CD4-positive, alpha-beta T cell treated with Interferon alpha-2 for 1 hour (primary cell): ENCODE results near the gene KIAA0513.
A peak's percentile ranks its signal among the peaks of the same experiment; 100 is the strongest.

Experiments
- DNase-seq, 2 donors: peaks; one replicate each; pipeline ENCODE4 v3.0.0-alpha.2; 2020 to 2022

The KIAA0513 gene

DNA sequence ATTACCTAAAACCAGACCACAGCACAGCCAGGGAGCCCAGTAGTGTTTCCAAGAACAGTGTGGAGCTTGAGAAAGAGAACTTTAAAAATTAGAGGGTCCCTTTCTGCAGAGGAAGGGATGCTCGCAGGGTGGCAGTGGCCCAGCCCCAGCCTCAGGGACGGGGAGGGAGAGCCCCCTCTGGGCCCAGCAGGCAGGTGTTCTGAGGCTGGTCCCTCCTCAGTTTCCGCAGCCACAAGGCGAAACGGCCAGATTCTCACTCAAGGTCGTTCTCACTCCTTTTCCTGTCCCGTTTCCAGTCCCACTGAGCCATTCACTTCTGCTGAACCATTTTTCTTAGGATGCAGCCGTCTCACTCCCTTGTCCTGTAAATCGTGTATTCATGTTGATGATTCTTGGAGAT lies 64.7 kb downstream of the KIAA0513 start:
- DNase-seq, result no peak

DNA sequence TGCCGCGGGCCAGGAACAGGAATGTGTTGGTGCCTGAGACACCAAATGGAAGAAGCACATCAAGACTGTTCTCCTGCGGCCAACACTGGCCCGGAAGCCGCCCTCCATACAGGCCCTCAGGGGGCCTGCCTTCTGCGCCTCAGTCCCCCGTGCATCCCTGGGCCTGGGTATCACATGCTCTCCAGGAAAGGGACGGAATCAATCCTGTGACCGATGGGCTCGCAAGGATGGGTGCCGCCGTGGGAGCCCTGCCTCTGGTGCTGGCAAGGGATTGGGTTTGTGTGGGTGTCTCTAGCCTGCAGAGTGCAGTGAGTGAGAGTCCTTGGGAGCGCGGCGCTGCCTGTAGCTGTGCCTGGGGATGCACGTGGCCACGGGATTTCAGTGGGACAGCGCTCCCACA lies 65.3 kb downstream of the KIAA0513 start:
- no peak for DNase-seq

DNA sequence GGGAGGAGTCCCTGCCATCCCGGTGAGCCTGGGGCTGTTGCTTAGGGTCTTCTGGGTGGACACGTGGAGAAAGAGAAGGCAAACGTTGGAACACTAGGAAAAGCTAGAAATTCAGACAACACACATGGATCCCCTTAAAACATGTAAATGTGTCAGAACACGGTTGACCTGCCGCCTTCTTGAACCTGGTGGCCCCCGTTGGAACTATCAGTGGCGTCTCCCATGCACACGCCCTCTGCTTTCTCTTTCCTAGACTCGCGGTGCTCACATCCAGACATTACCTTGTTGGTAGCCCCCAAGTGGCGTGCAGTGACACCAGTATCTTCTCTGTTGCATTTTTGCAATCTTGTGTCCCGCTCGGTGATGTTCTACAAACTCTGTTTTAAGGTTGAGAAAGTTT lies 66.1 kb downstream of the KIAA0513 start:
- no peak for DNase-seq

DNA sequence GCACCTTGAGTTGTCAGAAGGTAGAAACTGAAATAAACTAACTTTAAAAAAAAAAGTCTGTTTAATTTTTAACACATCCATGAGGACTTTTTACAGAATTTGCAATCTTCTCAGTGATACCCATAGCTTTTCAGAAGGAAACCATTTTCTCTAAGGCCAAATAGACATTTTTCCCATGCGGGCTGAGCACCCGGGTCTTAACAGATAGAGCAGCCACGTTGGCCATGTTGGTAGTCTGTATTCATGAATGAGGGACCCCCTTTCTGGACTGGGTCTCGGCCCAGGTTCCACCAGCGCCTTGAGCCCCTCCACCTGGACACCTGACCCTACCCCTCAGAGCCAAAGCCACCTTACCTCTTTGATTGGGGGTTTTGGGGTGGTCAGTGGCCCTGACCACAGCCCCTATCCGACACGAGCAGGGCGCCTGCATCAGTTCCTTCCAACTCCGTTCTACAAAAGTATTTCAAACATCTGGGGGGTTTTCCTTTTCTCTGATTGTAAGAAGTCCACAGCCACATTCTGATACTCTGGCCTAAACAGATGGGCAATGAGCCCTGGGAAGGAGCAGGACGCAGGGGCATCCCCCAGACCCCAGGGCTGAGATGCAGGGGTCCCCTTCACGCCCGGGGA lies 66.7 kb downstream of the KIAA0513 start:
- DNase-seq, result no peak

DNA sequence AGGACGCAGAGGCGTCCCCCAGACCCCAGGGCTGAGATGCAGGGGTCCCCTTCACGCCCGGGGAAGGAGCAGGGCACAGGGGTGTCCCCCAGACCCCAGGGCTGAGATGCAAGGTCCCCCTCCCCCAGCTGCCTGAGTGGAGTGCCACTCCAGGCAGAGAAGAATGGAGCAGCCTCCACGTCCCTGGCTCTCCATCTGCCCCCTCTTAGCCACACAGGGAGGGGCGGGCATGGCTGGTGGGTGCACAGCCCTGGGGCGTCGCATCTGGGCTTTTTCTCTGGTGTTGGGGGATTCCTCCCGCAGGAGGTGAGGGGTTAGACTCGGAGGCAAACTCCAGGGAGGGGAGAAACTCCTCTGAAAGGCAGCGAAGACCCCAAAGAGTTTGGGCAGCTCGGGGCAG lies 67.2 kb downstream of the KIAA0513 start:
- no peak for DNase-seq

DNA sequence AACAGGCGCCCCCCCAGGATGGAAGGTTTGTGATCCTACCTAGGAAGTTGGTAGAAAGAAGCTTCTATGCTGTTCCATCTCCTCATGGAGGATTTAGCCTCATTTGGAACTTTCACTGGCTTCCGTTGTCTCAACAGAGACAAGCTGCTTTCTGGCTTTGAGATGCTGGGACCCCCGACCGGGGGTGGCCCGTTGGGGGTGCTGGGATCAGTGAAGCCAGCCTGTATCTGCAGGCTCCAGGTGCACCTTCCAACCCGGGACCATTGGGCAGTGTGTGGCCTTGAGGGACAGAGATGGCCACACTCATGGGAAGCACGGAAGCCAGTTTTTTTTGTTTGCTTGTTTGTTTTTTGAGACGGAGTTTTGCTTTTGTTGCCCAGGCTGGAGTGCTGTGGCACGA lies 69.3 kb downstream of the KIAA0513 start:
- DNase-seq, result no peak

DNA sequence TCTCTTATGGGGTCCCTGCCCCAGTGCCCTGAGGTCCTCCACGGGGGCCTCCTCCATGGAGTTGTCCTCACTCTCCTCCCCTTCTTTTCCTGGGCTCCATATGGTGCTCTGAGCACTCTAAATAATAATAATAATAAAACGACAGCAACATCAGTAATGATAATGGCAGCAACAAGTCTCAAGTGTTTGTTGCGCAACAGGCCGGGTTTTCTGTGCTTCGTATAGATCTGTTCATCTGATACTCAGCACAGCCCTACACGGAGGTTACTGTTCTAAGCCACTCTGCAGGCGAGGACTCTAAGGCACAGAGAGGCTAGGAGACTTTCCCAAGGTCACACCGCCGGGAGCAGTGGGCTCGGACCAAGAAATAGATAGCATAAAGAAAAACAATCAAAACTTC lies 71.0 kb downstream of the KIAA0513 start:
- DNase-seq, result no peak

DNA sequence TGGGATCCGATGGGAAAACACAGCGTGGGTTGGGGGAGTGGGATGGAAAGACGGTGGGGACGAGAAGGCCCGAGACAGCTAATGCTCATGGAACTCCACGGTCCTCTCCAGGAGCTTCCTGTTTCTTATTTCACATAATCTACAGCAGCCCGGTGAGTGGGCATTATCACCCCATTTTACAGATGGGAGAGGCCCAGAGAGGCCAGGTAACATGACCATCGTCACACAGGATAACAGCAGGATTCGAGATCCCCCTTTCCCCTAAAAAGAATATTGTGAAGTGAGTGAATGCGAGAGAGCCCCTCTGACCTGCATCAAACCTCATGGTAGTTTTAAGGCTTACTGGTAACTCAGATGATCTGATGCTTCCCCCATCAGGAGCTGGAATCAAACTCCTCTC lies 72.7 kb downstream of the KIAA0513 start:
- no peak for DNase-seq

DNA sequence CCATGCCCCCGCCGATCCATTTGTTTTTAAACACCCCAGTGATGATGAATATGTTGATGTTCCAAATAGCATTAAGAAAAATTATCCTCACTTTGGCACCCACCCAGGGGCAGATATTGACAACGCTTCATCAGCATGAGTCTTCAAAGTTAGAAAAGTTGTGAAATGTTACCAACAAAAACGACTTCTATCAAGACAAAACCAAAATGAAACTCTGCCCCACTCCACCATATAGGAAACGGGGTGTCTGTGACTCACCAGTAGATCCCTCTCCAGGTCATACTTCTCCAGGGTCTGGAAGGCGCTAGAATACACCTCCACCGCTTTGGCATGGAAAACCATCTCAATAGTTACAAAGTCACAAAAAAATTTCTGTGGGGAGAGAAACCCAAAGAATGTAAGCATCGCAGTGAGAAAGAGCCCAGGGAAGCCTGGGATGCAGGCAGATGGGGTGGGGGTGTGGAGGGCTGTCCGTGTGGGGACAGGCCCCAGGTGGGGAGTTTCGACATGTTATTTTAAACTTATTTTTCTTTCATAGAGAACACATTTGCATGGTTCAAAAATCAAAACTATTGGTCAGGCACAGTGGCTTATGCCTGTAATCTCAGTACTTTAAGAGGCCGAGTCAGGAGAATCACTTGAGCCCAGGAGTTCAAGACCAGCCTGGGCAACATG lies 74.5 kb downstream of the KIAA0513 start:
- no peak for DNase-seq

DNA sequence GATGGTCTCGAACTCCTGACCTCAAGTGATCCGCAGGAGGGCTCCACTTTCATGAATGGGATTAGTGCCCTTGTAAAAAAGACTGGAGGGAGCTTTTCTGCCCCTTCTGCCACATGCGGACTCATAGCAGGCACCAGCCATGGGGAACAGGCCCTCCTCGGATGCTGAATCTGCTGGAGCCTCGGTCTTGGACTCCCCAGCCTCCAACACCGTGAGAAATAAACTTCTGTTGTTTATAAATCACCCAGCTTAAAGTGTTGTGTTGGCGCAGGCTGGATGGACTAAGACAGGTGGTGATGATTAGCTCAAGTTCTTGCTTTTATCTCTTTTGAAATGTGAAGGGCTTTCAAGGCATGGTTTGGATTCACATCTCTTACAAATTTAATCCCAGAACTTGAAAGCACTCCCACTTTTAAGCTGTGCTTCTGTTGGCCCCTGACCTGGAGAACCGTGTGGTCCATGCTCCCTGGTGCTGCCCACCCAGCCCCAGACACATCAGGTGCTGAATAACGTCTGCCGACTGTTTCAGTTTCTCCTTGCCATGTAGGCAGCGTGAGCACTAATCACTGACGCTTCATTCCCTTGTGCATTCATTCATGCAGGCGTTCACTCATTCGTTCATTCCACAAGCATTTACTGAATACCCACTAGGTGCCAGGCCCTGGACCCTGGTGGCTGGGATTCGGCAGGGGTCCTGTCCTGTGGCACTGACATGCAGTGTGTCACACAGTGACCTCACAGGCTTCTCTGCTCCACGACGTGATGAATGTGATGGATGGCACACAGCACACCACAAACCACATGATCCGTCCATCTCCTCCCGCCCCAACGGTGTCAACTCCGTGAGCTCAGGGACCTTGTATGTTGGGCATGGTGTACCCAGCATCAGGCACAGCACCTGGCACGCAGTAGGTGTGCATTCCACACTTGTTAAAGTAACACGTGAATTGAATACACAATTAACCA lies 75.8 kb downstream of the KIAA0513 start:
- DNase-seq, result no peak

DNA sequence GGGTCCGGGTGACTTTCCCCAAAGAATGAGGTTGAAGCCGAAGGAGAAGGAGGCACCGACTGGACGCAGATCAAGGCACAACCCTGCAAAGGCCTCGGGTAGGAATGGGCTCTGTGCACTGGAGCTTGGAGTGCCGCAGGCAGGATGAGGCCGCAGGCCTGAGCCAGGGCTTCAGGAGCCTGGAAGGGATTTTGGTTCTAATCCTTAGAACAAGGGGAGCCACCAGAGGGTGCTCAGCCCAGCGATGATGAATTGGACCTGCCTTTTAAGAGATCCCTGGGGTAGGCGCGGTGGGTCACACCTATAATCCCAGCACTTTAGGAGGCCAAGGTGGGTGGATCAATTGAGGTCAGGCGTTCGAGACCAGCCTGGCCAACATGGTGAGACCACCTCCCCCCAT lies 76.6 kb downstream of the KIAA0513 start:
- DNase-seq, result no peak

DNA sequence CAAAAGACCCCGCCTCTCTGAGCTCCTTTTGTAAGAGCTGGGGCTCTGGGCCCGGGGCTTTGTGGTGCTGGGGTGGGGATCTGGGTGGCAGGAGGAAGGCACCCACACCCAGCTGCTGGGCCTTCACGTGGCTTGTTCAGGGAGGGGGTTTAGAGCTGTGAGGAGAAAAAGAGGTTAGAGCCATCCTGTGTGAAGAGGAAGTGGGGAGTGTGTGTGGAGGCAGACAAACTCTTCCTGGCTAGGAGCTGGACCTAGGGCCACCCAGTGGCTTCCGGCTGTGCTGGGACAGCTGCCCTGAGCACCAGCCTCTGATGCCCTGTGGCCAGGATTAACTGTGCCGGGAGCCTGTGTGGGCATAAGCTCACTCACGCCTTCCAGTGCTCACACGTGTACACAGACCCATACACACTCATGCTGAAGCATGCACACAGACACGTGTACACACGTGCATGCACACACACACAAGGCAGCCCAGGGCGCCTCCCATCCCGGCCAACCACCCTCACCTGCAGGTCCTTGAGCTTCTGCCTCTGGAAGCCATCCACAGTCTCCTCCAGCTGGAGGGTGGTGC lies 77.3 kb downstream of the KIAA0513 start:
- DNase-seq, result peak; percentile 40 to 55

DNA sequence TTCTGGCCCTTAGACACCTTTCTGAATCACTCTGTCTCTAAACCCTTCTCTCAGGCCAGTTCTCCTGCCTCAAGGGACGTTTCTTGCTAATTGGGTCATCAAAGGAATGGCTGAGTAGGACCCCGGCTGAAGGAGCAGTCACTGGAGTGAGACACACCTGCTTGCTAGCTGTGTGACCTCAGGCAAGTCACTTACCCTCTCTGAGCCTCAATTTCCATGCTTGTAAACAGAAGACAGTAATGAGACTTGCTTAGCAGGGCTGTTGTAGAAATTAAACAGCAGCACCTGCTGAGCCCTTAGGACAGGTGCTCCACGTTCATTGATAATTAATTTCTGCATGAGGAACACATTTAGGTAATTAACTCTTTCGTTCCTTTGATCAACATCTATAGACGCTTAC lies 77.9 kb downstream of the KIAA0513 start:
- no peak for DNase-seq

DNA sequence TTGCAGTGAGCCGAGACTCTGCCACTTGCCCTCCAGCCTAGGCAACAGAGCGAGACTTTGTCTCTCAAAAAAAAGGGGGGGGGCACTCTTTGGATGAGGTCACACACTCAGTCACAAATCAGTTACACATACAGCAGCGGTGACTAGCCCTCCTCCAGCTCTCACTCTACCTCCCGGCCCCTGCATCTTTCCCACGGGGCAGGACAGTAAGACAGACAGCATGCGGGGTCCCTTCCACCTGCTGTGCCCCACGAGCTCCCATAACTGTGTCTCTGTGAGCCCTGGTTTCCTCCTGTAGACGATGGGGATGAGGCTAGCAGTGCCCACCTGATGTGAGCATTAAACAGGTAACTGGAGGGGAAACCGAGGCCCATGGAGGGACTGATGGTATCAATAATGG lies 79.5 kb downstream of the KIAA0513 start:
- DNase-seq, result no peak

DNA sequence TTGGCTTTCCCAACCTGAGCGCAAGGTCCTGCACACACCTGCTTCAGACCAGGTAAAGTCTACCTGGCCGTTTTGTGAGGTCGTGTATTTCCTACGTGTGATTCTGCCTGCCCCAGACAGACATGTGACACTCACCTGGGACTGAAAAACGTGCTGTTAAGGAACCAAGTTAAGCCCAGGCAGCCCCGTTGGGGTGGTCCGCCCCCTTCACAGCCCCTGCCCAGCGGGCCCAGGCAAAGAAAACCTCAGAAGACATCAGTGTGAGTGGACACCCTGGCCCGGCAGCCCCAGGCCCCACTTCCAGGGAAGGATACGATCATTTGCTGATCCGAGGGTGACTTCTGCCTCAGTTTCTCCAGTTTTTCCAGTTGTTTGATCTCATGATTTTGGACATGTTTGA lies 79.9 kb downstream of the KIAA0513 start:
- DNase-seq, result no peak

DNA sequence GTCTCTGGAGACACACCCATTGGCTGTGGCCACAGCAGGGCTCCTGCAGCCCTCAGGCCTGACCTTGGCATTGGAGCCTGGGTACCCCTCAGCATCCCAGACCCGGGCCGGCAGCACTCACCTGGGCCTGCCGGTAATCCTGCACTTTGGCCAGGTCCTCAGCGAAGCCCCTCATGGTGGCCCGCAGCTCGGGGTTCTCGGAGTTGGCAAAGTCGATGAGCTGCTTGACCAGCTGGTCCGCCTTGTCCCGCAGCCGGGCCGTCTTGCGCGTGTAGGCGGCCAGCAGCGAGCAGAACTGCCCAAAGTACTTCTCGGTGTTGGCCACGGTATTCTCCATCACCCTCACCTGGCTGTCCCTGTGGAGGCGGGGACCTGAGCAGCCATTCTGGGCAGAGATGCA lies 82.5 kb downstream of the KIAA0513 start:
- DNase-seq, result no peak

DNA sequence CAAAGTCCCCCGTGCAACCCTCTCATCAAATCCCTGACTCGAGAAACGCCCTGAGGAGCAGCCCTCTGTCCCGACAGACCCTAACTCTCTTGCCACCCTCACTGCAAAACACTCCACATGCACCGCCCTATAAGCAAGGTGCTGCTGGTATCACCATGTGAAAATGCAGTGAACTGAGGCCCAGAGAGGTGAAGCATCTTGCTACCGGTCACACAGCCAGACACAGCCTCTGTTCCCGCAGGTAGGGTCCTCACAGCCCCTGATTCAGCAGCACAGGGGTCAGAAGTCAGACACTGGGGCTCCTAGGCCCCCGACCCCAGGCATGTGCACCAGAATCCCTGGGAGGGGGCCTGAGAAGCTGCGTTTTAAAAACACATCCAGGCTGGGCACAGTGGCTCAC lies 83.6 kb downstream of the KIAA0513 start:
- no peak for DNase-seq

DNA sequence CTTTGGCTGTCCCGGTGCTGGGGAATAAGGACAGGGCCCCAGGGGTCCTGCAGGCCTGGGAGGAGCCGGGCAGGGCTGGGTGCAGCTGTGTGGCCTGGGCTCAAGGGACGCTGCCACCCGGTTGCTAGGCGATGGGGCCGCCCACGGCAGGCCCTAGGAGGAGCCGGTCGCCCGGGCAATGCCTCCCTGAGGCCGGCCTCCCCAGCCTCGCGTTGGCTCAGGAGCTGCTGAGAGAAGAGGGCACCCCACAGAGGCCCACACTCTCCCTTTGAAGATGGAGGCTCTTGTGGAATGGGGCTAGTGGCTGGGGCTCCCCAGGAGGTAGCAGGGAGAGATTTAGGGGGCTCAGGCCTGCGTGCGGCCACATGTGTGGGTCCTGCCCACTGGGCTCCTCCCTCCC lies 84.8 kb downstream of the KIAA0513 start, which contains the start of gene CIBAR2:
TSS of gene CIBAR2 (minus strand) at position 109 of the 400 bp plus-strand sequence. CDS start 120 bp downstream, outside the sequence.
- DNase-seq, result no peak

DNA sequence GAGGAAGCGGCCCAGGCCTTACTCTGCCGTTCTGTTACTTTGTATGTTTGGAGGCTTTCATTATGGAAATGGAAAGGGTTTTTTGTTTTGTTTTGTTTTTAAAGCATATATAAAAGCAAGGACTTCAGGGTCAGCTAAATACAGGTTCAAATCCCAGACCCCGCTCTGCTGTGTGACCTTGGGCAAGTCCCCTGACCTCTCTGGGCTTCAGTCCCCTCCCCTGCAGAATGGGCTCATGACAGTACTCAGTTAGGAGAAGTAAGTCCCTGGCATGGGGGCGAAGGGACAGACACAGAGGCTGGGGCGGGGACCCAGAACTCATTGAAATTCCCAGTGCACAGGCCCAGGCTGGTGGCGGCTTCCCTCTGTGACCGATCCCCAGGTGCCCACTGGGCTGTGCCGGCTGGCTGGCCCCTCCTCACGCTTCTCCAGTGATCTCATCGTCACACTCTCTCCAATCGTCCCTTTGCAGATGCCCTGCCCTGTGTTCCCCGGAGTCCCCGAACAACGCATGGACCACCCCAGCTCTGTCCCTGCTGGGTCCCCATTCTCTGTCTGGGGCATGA lies 85.7 kb downstream of the KIAA0513 start:
- DNase-seq, result no peak

DNA sequence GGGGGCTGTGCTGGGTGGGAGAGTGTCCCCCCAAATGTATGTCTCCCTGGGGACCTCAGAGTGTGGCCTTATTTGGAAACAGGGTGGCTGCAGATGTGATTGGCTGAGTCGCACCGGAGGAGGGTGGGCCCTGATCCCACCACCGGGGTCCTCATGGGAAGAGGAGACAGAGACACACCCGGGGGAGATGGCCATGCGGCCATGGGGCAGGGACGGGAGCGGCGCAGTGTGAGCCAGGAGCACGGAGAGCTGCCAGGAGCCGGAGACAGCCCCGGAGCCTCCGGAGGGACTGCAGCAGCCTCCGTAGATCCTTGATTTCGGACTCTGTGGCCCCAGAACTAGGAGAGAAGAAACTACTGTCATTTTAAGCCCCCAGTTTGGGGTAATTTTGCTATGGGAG lies 86.3 kb downstream of the KIAA0513 start:
- DNase-seq, result no peak

DNA sequence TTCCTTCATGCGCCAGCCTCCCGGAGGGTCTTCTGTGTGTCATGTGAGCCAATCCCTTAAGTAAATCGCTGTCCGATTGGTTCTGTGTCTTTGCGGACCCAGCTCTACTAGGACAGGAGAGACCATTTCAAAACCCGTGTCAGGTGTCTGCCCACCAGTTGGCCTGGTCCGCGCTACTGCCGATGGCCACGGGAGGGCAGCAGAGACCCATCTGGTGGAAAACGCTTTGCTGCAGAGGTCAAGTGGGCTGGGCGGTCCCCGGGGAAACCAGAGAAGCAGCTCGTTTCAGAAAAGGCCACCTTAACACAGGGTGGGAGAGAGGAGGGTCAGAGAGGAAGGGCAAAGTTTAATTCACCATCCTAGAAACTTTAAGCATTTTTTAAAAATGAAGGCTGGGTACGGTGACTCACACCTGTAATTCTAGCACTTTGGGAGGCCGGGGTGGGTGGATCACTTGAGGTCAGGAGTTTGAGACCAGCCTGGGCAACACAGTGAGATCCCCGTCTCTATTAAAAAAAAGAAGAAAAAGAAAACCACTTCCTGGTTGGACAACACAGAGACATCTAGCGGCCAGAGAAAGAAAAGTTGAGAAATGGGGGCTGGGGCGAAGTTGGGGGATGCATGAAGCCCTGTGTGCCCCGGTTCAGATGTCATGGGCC lies 87.4 kb downstream of the KIAA0513 start:
- DNase-seq, result peak; percentile 76 to 81

DNA sequence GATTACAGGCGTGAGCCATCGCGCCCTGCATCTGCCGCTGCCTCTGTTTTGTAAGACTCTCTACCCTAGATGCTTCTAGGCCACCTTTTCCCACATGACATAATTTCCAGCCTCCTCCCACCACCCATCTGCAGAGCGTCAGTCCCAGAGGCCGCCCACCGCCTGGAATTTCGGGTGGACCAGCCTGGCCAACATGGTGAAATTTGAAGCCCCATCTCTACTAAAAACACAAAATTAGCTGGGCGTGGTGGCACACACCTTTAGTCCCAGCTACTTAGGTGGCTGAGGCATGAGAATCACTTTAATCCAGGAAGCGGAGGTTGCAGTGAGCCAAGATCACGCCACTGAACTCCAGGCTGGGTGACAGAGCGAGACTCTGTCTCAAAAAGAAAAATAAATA lies 89.8 kb downstream of the KIAA0513 start:
- DNase-seq, result no peak

DNA sequence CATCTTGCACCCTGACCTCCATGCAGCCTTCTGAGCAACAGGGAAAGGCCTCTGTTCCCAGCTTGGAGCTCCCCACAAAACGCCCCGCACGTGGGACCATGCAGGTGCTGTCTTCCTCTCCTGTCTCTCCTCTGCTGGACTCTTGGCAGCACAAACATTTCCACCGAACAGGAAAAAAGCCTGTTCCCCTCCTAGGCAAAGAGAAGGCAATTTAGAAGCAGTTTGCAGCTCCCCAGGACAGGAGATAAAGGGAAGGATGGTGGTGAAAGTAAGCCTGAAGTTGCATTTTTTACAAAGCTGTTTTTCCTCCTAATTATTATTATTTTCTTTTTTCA lies 92.4 kb downstream of the KIAA0513 start:
- DNase-seq, result no peak
